ENCODE data around the gene REN.

REN gene

DNA sequence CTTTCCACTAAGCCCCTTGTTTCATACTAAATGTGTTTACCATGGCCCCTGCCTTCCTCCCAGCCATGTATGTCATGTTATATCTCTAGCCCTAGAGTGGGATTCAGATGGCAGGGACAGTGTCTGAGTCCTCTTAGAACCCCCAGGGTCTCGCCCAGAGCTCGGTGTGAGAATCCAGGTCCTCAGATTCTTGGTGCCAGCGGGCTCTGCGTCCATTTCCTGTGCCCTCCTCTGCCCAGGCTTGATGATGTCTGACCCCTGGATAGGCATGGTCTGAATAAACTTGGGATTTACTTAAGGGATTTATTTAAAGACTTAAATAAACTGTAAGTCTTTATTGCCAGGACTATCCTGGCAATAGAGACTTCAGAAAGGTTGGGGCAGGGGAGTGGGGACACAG, 36.3 kb upstream of the REN start:
- TF ChIP-seq FOXP2 (optimal IDR thresholded peaks at IDR 0.05; ENCODE audit: borderline replicate concordance, extremely low read depth, extremely low read length, insufficient read depth) (no peak), TAF1 (IDR thresholded peaks at IDR 0.05; ENCODE audit: borderline replicate concordance, insufficient read depth, low read length) (no peak), SIN3A (IDR thresholded peaks at IDR 0.05; ENCODE audit: borderline replicate concordance, insufficient read depth, low read length) (no peak), POLR2AphosphoS5 (IDR thresholded peaks at IDR 0.05; ENCODE audit: low read depth, low read length) (no peak)
- TF ChIP-seq, protein P1, sequence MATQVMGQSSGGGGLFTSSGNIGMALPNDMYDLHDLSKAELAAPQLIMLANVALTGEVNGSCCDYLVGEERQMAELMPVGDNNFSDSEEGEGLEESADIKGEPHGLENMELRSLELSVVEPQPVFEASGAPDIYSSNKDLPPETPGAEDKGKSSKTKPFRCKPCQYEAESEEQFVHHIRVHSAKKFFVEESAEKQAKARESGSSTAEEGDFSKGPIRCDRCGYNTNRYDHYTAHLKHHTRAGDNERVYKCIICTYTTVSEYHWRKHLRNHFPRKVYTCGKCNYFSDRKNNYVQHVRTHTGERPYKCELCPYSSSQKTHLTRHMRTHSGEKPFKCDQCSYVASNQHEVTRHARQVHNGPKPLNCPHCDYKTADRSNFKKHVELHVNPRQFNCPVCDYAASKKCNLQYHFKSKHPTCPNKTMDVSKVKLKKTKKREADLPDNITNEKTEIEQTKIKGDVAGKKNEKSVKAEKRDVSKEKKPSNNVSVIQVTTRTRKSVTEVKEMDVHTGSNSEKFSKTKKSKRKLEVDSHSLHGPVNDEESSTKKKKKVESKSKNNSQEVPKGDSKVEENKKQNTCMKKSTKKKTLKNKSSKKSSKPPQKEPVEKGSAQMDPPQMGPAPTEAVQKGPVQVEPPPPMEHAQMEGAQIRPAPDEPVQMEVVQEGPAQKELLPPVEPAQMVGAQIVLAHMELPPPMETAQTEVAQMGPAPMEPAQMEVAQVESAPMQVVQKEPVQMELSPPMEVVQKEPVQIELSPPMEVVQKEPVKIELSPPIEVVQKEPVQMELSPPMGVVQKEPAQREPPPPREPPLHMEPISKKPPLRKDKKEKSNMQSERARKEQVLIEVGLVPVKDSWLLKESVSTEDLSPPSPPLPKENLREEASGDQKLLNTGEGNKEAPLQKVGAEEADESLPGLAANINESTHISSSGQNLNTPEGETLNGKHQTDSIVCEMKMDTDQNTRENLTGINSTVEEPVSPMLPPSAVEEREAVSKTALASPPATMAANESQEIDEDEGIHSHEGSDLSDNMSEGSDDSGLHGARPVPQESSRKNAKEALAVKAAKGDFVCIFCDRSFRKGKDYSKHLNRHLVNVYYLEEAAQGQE (IDR thresholded peaks at IDR 0.05; ENCODE audit: insufficient read depth in 1 of 2, low read depth in 2 of 2, low read length in 2 of 2) = no peak

DNA sequence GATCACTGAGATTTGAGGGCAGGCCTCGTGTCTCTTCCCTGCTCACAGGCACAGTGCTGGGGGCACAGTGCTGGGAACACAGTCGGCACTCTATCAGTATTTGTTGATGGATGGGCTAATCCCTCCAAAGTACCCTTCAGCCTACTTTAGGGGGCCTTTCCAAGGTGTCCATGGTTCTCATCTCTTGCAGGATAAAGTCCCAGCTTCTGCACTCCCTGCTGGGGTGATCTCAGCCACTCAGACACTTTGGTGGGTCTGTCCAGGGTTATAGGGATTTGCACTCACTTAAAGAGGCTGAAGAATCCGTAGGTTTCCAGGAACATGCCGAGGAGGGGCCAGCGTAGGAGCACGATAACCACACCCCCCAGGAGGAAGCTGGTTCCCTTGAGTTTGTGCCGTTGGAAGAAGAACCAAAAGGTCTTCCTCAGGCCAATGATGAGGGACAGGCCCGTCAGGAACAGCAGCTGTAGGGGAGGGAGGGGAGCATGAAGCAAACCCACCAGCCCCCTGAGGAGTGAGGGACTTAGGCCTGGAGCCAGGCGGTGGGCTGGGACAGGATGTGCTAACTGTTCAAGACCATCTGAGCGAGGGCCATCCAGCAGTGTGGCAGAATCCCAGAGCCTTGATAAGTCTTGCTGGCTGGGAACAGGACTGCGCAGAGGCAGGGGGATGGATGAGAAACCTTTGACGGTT, 35.4 kb upstream of the REN start:
- TF ChIP-seq FOXP2 (optimal IDR thresholded peaks at IDR 0.05; ENCODE audit: borderline replicate concordance, extremely low read depth, extremely low read length, insufficient read depth) (no peak), POLR2AphosphoS5 (IDR thresholded peaks at IDR 0.05; ENCODE audit: low read depth, low read length) (no peak), SIN3A (IDR thresholded peaks at IDR 0.05; ENCODE audit: borderline replicate concordance, insufficient read depth, low read length) (no peak), TAF1 (IDR thresholded peaks at IDR 0.05; ENCODE audit: borderline replicate concordance, insufficient read depth, low read length) (no peak)
- TF ChIP-seq, protein P1 (IDR thresholded peaks at IDR 0.05; ENCODE audit: insufficient read depth in 1 of 2, low read depth in 2 of 2, low read length in 2 of 2) = no peak

DNA sequence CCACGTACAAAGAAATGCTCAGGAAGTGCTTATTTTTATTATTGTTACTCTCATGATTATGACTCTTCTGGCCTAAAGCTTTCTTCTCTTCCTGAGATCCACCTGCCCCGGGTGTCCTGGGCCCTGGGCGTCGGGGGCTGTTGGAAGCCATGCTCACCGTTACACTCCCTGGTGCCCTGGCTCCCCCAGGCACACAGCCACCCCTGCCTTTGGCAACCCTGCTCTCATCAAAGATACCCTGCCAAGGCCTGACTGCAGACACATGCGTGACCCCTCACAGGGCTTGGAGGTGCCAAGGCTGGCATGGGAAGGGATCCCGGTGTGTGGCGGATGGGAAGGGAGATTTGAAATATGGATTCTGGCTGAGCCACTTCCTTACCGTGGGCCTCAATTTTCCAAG, 33.4 kb upstream of the REN start:
- TF ChIP-seq TAF1 (IDR thresholded peaks at IDR 0.05; ENCODE audit: borderline replicate concordance, insufficient read depth, low read length) = no peak

DNA sequence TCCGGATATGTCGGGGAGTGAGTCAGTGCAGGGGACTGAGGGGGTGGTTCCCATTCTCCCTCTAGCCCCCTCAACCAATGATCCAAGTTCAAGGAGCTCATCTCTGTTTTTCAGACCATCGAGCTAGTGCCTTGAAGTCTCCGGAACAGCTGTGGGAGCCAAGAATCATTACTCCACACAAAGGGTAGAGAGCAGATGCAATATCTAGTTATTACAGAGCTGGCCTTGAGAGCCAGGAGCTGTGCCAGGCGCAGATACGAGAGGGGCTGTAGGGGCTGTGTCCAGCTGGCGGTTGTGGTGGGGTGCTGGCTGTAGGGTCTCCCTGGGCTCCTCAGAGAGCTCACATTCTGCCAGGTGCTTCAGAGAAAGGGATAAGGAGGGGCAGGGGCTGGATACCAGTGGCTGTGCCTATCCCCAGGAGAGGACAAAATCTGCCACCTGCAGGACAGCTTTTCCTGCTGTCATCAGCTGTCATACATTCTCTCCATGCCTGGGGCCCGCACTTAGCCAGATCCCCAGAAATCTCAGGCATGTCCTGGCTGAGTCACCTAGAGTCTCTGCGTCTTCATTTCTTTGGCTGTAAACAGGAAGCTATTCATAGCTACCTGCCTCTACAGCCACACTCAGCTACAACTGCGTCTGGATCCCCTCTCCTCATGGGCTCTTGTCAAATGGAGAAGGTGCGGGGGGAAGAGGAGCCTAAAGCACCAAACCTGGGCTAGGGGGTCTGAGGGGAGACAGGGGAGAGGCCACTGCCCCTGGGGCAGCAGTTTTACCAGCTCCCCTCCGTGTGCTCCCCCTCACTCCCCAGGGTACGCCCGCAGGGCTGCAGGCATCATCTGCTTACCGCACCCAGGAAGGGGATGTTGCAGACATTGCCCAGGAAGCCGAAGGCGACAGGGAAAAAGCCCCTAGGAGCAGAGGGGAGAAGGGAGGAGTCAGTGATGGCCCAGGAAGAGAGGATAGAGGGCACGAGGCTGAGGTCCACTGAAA, 32.5 kb upstream of the REN start:
- TF ChIP-seq TAF1 (IDR thresholded peaks at IDR 0.05; ENCODE audit: borderline replicate concordance, insufficient read depth, low read length) (no peak), FOXP2 (optimal IDR thresholded peaks at IDR 0.05; ENCODE audit: borderline replicate concordance, extremely low read depth, extremely low read length, insufficient read depth) (no peak), SIN3A (IDR thresholded peaks at IDR 0.05; ENCODE audit: borderline replicate concordance, insufficient read depth, low read length) (no peak), POLR2AphosphoS5 (IDR thresholded peaks at IDR 0.05; ENCODE audit: low read depth, low read length) (no peak)
- TF ChIP-seq, protein P1 (IDR thresholded peaks at IDR 0.05; ENCODE audit: insufficient read depth in 1 of 2, low read depth in 2 of 2, low read length in 2 of 2) = no peak

DNA sequence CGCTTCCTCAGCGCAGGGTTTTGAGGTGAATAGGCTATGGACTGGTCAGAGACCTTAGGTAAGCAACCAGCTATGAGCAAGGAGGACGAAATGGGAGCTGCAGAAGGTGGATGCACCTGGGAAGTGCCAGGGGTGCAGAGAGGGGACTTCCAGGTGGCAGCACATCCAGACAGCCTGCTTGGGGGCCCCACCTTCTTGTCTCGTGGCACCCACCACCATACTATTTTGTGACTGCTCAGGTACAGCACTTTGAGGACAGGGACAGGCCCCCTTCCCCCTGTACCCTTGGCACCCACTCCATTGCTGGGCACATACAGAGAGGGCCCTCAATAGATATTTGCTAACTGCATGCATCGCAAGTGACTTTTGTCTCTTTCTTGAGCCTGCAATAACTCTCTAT, 30.9 kb upstream of the REN start:
- TF ChIP-seq TAF1 (IDR thresholded peaks at IDR 0.05; ENCODE audit: borderline replicate concordance, insufficient read depth, low read length) (no peak), SIN3A (IDR thresholded peaks at IDR 0.05; ENCODE audit: borderline replicate concordance, insufficient read depth, low read length) (no peak), POLR2AphosphoS5 (IDR thresholded peaks at IDR 0.05; ENCODE audit: low read depth, low read length) (no peak), FOXP2 (optimal IDR thresholded peaks at IDR 0.05; ENCODE audit: borderline replicate concordance, extremely low read depth, extremely low read length, insufficient read depth) (no peak)
- TF ChIP-seq, protein P1 (IDR thresholded peaks at IDR 0.05; ENCODE audit: insufficient read depth in 1 of 2, low read depth in 2 of 2, low read length in 2 of 2) = no peak

All from PFSK-1 (cell line).